GM12891 (cell line): ENCODE data around the gene SEC61A1. TPM values are rescaled to one million over a fixed set of nuclear protein-coding genes. Genes with fewer than 3 reads are reported as not detected.

Experiments used
- DNase-seq: peaks from one replicate; pipeline ENCODE4 v3.0.0; 2011; ENCODE audit warnings: low spot score; ENCODE audit not compliant: insufficient read length
- FAIRE-seq: peaks from 2 replicates; lab custom pipeline; 2011; peaks lifted over from hg19 to GRCh38; lab: Jason Lieb, UNC
- PAX5 ChIP-seq: IDR thresholded peaks from 2 replicates; pipeline ENCODE4 v1.6.1; 2011; ENCODE audit warnings: low read length, moderate library complexity, mild to moderate bottlenecking; ENCODE audit not compliant: insufficient read depth, severe bottlenecking
- POLR2A ChIP-seq: IDR thresholded peaks from 2 replicates; pipeline ENCODE4 v1.6.1; 2011; ENCODE audit warnings: low read depth, low read length, control low read depth
- POLR2AphosphoS5 ChIP-seq: IDR thresholded peaks from 2 replicates; pipeline ENCODE4 v1.6.1; 2011; ENCODE audit warnings: low read depth, low read length, control low read depth
- POU2F2 ChIP-seq: IDR thresholded peaks from 2 replicates; pipeline ENCODE4 v1.6.1; 2011; ENCODE audit warnings: low read depth, mild to moderate bottlenecking, control low read depth, low read length, moderate library complexity
- SPI1 ChIP-seq: IDR thresholded peaks from 2 replicates; pipeline ENCODE4 v1.6.1; 2011; ENCODE audit warnings: low read depth, low read length, control low read depth
- TAF1 ChIP-seq: IDR thresholded peaks from 2 replicates; pipeline ENCODE4 v1.6.1; 2011; ENCODE audit warnings: low read depth, low read length, control low read depth
- polyA plus RNA-seq: library from polyadenylated mRNA; unstranded; fragments of >200 nt; gene quantifications from one replicate; pipeline ENCODE4 v1.2.1, GENCODE V29; 2012; ENCODE audit warnings: low read depth, missing spikeins, inconsistent platforms; ENCODE audit not compliant: missing spikeins

SEC61A1 gene
- polyA plus RNA-seq = 78.0 TPM

DNA sequence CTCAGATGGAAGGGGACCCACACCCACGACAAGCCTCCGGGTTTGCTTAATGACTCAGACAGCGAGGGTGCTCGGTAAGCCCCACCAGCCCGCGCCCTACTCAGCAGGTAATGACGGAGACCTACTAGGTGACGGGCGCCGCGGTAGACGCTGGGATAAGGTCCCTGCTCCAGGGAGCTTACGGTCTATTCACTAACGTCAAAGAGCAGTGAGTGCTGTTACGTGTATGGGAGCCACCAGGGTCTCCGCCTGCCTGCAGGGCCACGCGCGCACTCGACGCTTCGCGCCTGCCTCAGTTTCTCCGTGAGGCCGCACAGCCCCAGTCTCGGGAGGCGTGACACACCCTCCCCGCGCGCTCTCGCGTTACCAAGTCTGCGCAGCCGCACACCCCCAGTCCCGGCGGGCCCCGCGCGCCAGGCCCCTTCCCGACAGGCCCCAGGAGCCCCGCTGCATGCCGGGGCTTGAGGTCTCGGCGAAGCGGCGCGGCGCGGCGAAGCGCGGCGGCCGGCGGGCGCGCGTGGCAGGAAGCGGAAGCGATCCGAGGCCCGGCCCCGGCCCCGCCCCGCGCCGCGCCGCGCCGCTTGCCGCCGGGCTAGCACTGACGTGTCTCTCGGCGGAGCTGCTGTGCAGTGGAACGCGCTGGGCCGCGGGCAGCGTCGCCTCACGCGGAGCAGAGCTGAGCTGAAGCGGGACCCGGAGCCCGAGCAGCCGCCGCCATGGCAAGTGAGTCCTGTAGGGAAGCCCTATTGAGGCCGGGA, at the start of gene SEC61A1:
TSS of gene SEC61A1 (plus strand) at position 601 of the 758 bp plus-strand sequence. CDS start at position 717, 116 bp downstream.
- FAIRE-seq (peak; percentile 97), DNase-seq (peak; percentile 95)
- TF ChIP-seq TAF1 (peak; percentile 74), POLR2AphosphoS5 (peak; percentile 86), SPI1 (no peak), PAX5 (peak; percentile 94), POLR2A (peak; percentile 88)

DNA sequence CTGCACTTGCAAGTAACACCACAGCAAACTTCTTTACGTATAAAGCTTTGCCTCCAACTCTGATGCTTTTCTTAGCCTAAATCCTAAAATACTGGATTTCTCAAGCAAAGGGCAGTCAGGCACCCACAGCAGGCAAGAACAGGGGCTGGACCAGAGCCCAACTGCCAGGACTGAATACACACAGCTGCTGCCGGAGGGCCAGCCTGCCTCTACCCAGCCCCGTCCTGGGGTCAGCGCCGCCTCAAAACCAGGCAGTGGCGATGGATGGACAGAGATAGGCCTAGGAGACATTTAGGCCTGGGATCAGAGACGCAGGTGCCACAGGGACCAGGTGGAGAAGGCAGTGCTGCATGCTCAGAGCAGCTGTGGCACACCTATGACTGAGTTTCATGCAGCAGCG, 47.6 kb upstream of the SEC61A1 start:
- DNase-seq (no peak), FAIRE-seq (no peak)
- TF ChIP-seq POLR2AphosphoS5 = no peak
- no peak for TF ChIP-seq TAF1
- no peak for TF ChIP-seq SPI1
- no peak for TF ChIP-seq POU2F2

DNA sequence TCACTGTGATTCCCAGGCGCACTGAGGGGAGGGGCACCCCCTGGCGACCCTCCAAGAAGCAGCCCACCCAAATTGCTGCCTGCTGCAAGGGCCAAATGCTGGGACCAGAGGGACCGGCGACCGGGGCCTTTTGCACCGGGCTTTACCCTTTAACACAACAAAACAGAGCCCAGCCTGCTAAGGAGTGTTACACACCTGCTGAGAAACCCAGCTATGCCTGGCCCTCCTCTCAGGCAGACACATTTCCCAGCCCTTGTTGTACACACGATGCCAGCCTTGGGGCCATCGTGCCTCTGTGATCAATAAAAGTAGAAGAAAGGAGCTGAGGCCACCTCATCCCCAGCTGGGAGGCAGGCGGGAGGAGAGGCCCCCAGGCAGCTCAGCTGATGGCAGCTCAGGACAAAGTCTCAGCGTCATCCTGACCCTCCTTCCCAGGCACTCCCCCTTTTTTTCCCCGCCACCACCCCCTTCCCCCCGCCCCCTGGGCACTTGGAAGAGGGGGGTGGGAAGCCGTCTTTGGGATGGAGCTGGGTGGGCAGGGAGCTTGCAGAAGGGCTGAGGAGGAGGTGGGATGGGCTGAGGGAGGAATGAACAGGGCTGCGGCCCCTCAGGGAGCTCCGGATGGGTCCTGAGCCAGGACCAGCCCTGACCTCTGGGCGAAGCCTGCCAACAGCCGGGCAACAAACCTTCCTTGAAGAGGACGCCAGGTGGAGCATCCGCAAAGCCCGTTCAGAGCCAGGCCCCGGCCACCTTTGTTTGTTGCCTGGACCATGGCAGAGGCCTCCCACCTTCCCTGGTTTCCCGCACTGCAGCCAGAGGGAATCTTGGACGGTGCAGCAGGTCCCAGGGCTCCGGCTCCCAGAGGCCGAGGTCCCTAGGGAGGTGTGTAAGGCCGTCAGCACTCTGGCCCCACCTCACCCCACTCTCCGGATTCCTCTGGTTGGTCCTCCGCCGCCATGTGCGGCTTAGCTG, 45.9 kb upstream of the SEC61A1 start:
- DNase-seq (no peak), FAIRE-seq (no peak)
- TF ChIP-seq PAX5 = no peak
- TF ChIP-seq SPI1 = no peak
- no peak for TF ChIP-seq POLR2A
- TF ChIP-seq TAF1 = no peak
- no peak for TF ChIP-seq POU2F2

DNA sequence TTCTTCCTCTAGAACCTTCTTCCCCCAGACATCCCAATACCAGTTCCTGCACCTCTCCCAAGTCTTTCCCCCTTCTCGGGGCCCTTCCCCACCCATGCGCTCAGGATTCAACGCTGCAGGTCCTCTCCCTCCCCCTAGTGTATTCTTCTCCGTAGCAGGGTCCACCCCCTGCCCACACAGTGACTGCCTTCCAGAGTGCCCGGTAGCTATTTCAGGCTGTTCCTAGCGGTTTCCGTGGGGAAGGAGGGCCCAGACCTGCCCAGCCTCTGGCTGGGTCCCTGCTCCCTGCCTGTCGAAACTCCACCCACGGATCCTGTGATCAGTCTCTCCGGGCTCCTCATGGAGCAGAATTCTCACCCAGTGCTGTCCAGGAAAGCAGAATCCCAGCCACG, 45.2 kb upstream of the SEC61A1 start:
- no peak for FAIRE-seq
- TF ChIP-seq POLR2A (no peak), PAX5 (no peak), TAF1 (no peak), SPI1 (no peak), POU2F2 (no peak)
- DNase-seq = no peak

DNA sequence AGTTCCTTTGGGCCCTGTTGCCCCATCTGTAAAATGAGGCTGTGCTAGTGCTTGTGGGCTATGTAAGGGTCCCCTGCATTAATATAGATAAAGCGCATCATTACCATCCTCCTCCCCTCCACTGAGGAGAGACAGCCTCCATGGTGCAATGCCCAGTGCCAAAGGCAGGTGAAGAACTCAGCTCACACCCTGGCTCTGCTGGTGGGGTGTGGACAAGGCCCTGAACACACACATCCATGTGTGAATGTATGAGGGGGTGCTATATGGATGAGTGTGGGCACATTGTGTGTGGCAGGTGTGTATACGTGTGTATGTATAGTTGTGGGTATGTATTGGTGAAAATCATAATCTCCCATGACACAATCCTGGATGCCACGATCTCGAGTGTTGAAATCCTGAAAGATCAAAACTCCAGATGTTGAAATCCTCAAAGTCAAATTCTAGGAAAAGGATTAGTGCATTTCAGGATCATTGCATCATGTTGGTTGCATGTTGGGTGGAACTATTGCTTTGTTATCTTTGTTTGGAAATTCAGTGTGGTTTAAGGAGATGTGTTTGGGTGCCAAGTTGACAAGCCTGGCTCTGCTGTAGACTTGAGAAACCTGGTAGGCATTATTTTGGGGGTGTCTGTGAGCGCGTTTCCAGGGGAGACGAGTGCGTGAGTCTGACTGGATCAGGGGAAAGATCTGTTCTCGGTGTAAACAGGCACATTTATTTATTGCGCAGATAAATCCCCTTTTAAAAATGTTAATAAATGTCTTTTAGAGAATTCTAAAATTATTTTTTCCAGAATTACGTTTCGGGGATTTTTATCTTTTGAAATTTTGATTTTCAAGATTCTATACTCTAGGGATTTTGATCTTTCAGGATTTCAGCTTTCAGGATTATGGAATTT, 42.0 kb upstream of the SEC61A1 start:
- no peak for DNase-seq
- FAIRE-seq = peak; percentile 51

DNA sequence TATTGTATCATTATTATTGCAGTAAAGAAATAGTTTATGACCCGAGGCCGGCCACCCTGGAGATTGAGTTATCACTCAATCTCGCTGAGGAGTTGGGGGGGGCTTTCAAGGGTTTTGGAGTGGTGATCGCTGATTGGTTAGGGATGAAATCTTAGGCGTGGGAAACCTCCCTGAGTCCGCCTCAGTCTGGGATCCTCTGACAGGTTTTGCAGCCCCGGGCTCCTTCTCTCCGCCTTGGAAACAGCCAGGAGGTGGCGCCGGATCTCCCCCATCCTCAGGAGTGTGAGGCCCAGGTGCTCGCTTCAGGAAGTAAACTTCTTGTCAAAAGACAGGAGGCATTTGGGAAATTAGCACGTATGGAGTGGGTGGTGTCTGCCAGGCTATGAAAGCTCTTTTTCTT, 41.1 kb upstream of the SEC61A1 start:
- no peak for DNase-seq
- no peak for FAIRE-seq
- TF ChIP-seq PAX5 (no peak), SPI1 (no peak), TAF1 (no peak), POLR2A (no peak), POLR2AphosphoS5 (no peak), POU2F2 (no peak)

More for the DNA sequence above, 42.0 kb upstream of the SEC61A1 start:
- TF ChIP-seq POLR2AphosphoS5 (no peak), POU2F2 (no peak), PAX5 (no peak), TAF1 (no peak), POLR2A (no peak), SPI1 (no peak)

DNA sequence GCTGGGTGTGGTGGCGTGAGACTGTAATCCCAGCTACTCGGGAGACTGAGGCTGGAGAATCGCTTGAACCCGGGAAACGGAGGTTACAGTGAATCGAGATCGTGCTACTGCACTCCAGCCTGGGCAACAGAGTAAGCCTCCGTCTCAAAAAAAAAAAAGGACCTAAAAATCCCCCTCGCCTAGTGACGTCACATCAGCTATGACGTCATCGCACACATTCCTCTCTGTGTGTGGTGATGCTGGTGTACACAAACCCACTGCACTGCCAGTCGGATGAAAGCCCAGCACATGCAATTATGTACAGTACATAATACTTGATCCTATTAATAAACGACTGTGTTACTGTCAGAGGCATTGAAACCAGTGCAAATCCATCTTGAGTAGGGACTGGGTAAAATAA, 40.2 kb upstream of the SEC61A1 start:
- DNase-seq (no peak), FAIRE-seq (no peak)
- no peak for TF ChIP-seq SPI1
- no peak for TF ChIP-seq POLR2AphosphoS5
- TF ChIP-seq PAX5 = no peak
- TF ChIP-seq POLR2A = no peak
- no peak for TF ChIP-seq TAF1

DNA sequence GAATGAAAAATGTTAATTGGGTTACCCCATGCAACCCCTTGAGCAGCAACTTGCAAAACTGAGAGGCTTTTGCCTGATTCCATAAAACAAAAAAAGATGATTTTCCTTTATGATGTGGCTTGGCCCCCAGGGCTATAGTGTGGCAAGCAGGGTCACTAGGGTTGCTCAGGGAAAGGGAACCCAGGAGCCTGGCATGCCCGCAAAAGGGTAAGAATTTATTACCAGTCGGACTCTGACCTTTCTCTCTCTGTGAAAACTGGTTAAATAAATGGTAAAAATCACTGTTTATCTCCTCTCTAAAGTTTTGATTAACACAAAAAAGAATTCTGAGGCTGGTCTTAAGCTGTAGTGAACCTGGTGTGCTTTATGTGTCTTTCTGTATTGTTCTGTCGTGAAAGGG, 37.7 kb upstream of the SEC61A1 start:
- DNase-seq (no peak), FAIRE-seq (no peak)
- TF ChIP-seq POU2F2 (no peak), POLR2AphosphoS5 (no peak), PAX5 (no peak), POLR2A (no peak), SPI1 (no peak), TAF1 (no peak)

DNA sequence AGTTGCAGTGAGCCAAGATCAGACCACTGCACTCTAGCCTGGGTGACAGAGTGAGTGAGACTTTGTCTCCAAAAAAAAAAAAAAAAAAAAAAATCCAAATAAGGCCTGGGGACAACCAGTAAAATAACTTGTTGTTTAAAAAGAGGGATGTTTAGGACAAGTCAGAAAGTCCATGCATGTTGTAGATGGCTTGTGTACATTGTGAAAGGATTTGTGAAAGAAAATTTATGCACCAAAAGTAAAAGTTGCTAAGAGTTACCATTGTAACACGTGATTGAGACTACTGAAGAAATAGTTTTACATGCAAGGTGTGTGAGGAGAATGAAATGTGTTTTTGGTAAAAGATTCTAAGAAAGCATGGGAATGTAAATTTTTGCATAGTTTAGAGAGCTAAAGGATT, 35.7 kb upstream of the SEC61A1 start:
- FAIRE-seq = no peak
- DNase-seq = no peak

DNA sequence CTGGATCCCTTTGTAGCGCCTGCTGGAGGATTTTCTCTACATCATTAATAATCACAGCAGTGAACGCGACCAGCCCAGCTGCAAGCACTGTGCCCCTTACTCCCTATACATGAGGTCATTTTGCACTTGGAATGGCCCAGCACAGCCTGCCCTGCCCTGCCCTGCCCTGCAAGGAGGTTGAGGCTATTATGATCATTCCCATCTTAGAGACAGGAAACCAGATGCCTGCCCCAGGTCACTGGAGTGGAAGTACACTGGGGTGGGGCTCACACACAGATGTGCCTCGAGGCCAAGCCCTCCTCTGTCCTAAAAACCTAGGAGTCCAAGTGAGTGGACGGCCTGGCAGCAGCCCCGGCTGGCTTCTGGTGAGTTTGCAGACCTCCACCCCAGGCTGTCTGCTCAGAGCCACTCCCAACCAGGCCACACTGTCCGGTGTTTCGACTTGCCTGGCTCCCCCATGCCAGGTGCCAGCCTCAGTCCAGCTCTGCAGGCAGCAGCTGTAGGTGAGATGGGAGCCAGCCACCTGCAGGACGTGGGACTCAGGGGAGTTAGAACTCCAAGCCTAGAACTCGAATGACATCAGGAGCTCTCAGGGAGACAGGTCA, 30.4 kb upstream of the SEC61A1 start:
- FAIRE-seq = no peak
- TF ChIP-seq TAF1 (no peak), SPI1 (no peak), PAX5 (no peak), POU2F2 (no peak), POLR2A (no peak), POLR2AphosphoS5 (no peak)
- DNase-seq = no peak

More for the DNA sequence above, 35.7 kb upstream of the SEC61A1 start:
- no peak for TF ChIP-seq POU2F2
- TF ChIP-seq POLR2A = no peak
- TF ChIP-seq PAX5 = no peak
- TF ChIP-seq SPI1 = no peak
- TF ChIP-seq TAF1 = no peak
- no peak for TF ChIP-seq POLR2AphosphoS5
